ENCODE measurements around the gene DBNL.

Gene DBNL

DNA sequence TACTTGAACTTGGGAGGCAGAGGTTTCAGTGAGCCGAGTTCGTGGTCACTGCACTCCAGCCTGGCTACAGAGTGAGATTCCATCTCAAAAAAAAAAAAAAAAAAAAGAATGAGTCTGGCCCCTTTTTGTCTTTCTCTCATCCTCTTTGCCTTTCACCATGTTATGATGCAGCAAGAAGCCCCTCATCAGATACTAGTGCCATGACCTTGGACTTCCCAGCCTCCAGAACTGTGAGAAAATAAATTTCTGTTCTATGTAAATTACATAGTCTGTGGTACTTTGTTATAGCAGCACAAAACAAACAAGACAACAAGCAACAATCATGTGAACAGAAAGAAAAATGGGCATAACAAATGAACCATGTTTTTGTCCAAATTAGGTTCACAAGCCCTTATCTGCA is 2.3 kb upstream of the DBNL start:
- no peak for DNase-seq (ENCODE audit: low read depth, low spot score)

DNA sequence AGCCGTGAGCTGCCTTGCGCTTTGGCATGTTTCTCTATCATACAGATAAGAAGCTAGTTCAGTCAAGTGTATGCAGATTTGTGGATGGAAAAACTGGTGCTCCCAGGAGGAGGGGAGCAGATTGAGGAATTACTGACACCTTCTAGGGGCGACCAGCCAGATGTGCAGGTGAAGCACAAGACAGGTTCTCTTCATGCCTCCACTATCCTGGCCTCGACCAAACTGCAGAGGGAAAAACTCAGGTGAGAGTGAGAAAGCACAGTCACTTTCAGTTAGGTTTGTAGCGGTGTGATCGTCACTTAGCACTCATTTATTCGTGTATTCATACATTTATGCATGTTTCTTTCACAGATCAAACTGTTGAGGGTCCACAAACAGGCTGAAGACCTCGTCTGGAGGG is 600 bp upstream of the DBNL start:
- DNase-seq (ENCODE audit: low read depth, low spot score), result no peak

DNA sequence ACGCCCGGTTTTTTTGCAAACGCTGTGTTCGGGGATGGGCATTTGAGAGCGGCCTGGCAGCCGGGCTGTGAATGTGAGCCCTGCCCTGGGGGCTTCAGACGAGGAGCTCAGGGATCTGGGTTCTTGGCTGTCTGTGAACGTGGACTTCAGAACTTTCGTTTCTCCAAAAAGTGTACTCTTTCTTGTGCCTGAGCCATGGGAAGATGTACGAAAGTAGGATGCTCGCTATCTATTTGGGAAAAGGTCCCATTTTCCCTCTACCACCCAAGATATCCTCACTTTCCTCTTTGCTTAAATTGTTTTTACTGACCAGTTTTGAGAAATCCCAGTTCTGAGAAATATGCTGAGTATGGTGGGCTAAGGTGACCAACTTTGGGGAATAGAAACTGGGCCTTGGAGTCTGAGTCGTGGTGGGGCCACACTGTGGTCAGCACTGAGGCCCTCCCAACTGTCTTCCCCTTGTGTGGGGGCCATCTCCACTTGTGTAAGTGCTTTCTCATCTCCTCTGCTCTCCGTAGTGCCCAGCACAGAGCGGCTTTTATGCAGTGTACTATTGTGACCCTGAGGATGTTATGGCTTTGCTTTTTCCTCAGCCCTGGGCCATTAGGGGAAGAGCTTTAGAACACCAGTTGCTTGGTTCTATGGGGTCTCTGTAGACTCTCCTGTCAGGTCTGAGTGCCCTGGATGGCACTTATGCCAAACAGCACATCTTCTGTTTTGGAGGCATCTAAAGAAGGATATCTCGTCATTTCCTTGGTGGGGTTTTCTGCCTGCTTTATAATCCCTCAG is 918 bp downstream of the DBNL start:
- peak; percentile 48 for DNase-seq (ENCODE audit: low read depth, low spot score)

DNA sequence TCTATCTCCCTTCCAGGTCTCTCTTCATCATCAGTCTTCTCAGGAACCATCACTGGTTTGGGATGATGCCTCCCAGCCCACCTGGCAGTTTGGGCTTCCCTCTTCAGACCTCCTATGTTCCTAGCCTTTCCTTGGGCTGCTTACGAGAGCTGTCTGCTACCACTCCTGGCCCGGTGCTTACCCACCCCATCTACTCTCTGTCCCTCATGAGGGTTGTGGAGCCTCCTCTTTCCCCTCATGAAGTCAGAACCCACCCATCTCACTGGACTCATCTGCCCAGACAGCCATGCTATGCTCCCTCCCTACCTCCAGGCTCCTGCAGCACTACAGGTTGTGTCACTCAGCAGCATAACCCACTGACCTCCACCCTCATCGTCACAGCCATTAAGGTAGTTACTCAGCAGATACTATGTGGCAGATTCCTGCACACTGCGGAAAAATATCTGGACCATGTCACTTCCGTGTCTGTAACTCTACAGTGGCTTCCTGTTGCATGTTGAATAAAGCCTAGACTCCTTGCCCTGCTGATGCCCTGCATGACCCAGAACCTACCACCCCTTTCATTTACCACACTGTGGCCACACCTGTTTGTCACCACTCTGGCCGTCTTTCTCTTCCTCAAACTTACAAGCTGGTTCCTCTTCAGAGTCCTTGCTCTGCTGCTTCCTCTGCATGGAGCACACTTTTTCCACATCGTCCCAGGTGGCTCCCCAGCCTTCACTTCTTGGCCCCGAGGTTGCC is 2.0 kb downstream of the DBNL start:
- no peak for DNase-seq (ENCODE audit: low read depth, low spot score)

DNA sequence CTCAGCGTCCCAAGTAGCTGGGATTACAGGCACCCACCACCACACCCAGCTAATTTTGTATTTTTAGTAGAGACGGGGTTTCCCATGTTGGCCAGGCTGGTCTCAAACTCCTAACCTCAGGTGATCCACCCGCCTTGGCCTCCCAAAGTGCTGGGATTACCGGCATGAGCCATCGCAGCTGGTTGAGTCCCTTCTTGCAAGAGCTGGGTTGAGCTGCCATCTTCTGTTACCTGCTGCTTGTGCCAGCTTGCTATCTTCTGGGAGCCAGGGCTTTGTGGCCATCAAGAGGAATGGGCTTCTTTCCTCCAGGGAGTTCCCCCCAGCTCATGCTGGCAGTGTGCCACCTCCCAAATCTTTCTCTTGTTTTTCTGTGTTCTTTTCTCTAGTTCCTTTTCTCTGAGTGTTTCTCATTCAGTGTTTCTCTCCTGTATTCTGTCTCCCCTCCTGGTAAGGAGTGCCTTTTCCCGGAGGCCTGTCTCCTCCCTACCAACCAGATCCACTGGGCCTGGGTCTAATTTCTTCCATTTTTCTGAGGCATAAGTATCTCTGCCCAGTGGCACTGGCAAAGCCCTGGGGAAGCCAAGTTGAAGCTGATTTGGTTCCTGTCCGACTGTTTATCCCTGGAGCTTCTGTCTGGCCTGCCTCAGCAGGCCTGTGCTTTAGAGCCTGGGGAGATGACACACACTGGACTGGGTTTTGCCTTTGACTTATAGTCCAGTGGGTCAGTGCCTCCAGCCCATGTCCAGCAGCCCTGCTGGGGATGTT is 3.7 kb downstream of the DBNL start:
- no peak for DNase-seq (ENCODE audit: low read depth, low spot score)

DNA sequence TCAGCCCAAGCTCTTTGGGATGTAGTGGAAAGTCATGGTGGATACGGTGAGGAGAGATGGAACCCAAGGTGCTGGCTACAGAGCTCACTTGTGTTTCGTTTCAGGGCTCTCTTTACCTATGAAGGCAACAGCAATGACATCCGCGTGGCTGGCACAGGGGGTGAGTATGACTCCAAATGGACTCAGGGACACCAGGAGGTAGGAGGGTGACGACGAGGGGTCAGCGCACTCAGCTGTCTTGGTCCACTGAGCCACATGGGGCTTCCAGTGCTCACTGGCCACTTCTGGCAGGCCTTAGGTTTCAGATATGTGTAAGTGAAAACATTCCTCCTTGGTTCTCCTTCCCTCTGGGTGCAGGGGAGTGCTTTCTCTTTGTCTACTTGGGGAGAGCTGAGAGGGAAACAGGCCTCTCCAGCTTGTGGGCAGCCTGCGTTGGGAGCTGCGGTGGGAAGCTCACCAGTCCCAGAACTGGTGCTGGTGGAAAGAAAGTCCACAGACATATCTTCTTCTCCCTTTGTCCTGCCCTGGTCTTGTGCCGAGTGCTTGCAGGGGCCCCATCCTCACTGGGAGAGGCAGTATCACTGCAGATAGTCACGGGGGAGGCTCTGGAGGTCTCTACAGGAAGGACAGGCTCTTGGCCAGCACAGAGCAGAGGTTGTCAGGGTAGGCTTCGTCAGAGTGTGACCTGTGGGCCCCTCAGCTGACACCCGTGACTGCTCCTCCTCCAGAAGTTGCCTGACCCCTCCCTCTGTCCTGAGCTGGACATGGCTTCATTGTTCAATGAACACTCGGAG is 5.8 kb downstream of the DBNL start:
- no peak for DNase-seq (ENCODE audit: low read depth, low spot score)

DNA sequence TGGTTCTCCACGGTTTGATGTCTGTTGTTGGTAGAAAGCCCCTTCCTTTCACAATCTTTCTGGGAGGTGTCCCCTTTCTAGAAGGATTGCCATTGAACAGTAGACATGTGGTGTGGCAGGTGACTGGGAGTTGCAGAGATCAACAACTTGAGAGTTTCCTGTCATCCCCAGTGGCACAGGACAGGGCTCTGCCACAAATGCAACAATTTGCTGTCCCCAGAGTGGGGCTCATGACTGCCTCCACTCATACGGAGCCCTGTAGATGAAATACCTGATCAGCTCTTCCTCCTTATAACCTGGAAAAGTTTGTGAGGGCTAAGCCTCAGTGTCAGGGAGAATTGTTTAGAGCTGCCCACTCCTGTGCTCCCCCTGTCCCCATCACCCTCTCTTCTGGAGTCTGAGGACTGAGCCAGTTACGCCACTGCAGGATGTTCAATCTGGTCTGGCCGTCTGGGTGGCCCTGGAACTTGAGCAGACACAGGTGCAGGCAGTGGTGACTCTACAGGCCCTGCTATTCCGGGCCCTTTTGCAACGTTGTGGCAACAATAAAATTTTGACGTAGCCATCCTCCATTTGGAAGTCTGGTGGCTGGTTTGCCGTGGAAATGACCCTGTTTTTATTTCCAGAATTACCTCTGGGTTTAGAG is 6.5 kb downstream of the DBNL start:
- no peak for DNase-seq (ENCODE audit: low read depth, low spot score)

DNA sequence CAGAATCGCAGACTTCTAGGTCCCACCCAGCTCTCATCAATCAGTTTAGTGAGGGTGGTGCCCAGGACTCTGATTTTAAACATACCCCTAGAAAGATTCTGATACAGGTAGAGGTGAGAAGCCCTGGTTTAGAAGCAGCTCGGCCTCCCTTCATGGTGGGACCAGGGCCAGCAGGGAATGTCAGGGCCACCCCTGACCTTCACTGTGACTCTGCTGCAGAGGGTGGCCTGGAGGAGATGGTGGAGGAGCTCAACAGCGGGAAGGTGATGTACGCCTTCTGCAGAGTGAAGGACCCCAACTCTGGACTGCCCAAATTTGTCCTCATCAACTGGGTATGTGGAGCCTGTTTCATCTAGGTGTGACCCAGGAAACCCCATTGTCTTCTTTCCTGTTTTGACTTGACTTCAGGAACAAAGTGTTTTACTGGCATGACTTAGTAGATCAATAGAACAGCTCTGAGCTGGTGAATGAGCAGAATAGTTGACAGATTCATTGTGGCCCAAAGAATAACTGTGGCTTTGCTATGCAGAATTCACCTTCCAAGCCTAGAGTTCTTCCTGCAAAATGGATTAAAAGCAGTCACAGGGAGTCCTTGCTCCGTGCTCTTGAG is 7.2 kb downstream of the DBNL start:
- DNase-seq (ENCODE audit: low read depth, low spot score), result no peak

DNA sequence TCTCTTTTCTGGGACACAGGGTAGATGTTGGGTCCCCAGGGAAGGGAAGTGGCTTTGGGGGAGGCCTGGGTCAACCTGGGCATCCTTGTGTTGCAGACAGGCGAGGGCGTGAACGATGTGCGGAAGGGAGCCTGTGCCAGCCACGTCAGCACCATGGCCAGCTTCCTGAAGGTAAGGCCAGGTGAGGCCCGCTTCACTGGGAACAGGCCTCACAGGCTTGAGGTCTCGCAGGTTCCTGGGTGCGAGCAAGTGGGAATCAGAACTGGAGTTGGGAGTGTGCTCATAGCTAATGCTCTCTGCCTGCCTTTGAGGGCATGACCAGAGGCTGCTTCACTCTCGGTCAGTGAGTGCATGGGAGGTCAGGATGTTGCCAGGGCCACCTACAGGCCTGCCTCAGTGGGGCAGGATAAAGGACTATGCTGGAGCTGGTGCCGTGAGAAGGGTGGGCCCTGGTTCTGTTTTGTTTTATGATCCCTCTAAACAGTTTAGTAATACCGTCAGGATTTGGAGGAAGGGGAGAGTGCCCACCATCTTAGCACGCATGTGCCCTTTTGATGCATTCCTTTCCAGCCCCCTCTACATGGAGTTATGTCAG is 8.4 kb downstream of the DBNL start:
- DNase-seq (ENCODE audit: low read depth, low spot score), result no peak

DNA sequence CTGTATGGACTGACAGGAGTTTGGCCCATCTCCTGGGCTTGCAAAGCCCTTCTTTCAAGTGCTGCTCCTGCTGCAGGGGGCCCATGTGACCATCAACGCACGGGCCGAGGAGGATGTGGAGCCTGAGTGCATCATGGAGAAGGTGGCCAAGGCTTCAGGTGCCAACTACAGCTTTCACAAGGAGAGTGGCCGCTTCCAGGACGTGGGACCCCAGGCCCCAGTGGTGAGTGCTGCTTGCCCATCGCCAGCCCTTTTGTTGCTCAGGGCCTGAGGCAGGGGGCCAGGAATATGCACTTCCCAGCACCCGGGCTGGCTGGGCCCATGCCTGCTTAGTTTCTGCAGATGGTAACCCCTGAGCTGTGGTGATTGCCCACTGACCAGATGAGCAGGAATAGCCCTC is 12.2 kb downstream of the DBNL start:
- DNase-seq (ENCODE audit: low read depth, low spot score), result no peak

DNA sequence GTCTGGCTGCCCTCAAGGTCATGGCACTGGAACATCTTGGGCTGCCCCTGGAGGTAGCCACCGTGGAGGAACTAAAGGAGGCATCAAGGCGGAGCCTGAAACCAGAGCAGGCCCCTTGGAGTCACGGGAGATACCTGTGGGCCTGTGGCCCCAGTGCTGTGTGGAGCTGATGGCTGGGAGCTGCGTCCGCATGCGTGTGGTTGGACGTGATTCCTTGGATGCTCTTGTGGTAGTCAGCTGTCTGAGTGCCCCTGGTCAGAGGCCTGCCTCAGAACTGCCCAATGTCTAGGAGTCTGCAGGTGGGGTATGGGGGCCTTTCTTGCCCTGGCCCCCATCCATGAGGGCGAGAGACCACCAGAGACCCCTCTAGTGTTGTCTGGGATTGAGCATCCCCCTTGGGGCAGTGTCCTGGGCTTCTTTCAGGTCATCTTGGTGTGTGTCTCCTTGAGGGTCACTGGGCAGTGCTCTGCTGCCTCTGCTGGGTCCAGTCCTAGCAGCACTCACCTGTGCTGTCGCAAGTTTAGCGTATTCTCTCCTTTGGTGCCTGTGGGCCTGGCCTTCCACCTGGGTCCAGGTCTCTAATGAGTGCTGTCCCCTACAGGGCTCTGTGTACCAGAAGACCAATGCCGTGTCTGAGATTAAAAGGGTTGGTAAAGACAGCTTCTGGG is 12.8 kb downstream of the DBNL start:
- DNase-seq (ENCODE audit: low read depth, low spot score), result no peak

DNA sequence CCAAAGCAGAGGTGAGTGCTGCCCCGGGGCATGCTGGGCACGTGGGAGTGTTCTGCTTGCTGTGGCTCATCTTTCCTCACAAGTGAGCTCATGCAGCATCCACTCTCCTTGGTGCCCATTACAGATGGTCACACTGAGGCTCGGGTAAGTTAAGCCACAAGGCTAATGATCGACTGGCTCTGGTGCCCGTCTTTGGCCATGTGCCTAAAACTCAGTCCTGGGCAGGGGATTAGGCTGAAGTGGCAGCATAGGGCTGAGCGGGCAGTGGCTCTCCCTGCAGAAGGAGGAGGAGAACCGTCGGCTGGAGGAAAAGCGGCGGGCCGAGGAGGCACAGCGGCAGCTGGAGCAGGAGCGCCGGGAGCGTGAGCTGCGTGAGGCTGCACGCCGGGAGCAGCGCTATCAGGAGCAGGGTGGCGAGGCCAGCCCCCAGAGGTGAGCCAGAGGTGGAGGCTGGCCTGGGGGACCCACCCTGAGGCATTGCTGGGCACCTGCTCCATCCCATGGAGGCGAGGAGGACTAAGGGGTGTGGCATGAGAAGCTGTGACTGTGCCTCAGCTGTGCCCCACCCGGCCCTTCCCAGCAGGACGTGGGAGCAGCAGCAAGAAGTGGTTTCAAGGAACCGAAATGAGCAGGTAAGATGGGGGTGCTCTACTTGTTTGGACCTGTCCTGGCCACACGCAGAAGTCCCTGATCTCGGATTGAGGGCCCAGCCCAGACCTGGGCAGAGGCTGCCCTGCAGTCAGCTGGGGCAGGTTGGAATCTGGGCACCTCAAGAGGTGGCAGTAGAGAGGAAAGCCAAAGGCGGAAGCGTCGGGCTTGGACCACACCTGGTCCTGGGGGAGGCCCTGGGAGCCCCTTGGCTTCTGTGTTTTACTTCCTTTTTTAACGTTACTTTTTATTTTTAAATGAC is 13.6 kb downstream of the DBNL start:
- no peak for DNase-seq (ENCODE audit: low read depth, low spot score)

DNA sequence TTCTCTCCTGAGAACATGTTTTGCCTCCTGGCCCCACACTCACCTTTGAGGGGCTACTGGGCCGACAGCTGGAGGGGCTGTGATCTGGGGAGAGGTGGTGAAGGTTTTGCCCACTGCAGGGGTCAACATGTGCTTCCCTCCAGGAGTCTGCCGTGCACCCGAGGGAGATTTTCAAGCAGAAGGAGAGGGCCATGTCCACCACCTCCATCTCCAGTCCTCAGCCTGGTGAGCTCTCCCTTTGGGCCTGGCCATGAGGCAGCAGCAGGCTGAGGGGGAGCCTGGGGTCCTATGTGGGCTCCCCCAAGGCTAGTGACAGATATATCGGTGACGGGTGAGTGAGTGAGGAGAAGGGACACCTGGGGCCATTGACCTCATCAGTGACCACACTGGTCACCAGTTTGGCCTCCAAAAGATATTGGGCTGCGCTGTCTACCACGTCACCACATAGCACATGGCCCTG is 14.3 kb downstream of the DBNL start:
- no peak for DNase-seq (ENCODE audit: low read depth, low spot score)

DNA sequence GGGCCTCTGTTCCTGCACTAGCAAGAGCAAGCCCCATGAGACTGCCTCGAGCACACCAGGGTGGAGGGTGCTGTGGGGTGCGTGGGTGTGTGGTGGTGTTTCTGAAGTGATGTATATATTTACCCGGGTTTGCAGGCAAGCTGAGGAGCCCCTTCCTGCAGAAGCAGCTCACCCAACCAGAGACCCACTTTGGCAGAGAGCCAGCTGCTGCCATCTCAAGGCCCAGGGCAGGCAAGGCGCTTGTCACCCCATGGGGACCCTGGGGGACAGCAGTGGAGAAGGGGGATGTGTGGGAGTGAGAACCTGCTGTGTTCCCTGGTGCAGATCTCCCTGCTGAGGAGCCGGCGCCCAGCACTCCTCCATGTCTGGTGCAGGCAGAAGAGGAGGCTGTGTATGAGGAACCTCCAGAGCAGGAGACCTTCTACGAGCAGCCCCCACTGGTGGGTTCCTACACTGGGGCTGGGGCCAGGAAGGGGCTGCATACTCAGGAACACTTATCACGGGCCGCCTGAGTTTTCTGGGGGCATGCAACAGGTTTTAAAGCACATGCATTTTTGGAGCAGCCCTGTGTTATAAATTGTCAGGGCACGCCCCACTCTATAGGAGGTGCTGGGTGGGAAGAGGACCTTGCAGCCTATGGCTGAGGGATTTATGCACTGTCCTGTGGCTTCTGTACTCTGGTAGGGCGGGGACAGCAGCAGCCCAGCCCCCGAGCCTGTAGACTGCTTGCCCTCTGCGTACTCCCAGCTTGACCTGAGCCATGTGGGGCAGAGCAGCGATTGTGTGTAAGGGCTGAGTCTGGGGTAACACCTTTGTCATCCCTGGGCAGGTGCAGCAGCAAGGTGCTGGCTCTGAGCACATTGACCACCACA is 15.0 kb downstream of the DBNL start:
- no peak for DNase-seq (ENCODE audit: low read depth, low spot score)

DNA sequence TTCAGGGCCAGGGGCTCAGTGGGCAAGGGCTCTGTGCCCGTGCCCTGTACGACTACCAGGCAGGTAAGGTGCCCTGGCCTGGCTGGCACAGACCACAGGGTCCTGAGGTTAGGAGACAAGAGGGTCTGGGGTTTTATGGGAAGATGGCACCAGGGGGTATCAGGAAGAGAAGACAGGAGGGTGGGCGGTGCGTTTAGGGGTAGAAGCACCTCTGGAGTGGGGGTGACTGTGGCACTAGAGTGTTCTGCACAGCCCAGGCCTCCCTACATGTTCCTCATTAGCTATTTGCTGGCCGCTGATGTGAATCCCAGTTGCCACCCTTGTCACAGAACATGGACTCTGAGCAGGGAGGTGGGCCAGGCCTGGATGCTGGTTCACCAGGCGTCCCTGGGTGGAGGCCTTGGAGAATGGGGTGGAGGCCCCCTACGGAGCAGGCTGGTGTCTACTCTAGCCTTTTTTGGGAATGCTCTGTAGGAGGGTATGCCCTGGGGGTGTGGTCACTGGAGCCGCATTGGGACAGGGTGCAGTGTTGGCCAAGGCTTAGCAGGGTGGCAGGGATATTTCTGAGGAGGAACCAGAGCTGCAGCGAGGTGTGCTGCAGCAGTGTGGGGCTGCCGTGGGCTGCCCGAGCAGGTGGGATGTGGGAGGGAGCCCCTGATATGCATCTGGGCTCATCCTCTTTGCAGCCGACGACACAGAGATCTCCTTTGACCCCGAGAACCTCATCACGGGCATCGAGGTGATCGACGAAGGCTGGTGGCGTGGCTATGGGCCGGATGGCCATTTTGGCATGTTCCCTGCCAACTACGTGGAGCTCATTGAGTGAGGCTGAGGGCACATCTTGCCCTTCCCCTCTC is 15.8 kb downstream of the DBNL start:
- DNase-seq (ENCODE audit: low read depth, low spot score), result no peak

DNA sequence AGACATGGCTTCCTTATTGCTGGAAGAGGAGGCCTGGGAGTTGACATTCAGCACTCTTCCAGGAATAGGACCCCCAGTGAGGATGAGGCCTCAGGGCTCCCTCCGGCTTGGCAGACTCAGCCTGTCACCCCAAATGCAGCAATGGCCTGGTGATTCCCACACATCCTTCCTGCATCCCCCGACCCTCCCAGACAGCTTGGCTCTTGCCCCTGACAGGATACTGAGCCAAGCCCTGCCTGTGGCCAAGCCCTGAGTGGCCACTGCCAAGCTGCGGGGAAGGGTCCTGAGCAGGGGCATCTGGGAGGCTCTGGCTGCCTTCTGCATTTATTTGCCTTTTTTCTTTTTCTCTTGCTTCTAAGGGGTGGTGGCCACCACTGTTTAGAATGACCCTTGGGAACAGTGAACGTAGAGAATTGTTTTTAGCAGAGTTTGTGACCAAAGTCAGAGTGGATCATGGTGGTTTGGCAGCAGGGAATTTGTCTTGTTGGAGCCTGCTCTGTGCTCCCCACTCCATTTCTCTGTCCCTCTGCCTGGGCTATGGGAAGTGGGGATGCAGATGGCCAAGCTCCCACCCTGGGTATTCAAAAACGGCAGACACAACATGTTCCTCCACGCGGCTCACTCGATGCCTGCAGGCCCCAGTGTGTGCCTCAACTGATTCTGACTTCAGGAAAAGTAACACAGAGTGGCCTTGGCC is 16.6 kb downstream of the DBNL start:
- DNase-seq (ENCODE audit: low read depth, low spot score), result no peak

All from ELF-1 (cell line).